Fibroblast of the aortic adventitia (primary cell): ENCODE measurements around the gene NTSR1. TPM values are rescaled to one million over a fixed set of nuclear protein-coding genes. Genes with fewer than 3 reads are reported as not detected.

Experiments
- DNase-seq: peaks from one replicate; pipeline ENCODE4 v3.0.0-alpha.2; 2010; ENCODE audit warnings: low read depth
- H3K4me3 ChIP-seq: 2 replicates; pipeline ENCODE4 v1.5.1; 2011; ENCODE audit warnings: low read depth, mild to moderate bottlenecking, control low read depth, low read length, moderate library complexity
- CTCF ChIP-seq: IDR thresholded peaks from 2 replicates; pipeline ENCODE4 v1.5.1; 2011; ENCODE audit warnings: mild to moderate bottlenecking, low read length, control low read depth, inconsistent platforms; ENCODE audit not compliant: insufficient read depth
- total RNA-seq: library from RNA; depleted of rRNA; stranded (reverse); fragments of >200 nt; gene quantifications from 2 replicates; pipeline ENCODE4 v1.2.3, GENCODE V29; 2012; ENCODE audit warnings: low replicate concordance

The NTSR1 gene
- total RNA-seq, 1 donor = 8.0 TPM

GRCh38 chr20:62701161-62702012, 7.2 kb upstream of the NTSR1 start:
- H3K4me3 ChIP-seq = no peak overlapping the region
- TF ChIP-seq CTCF = no peak
- no peak for DNase-seq

- no peak for TF ChIP-seq CTCF
- no peak overlapping the region for H3K4me3 ChIP-seq
- no peak for DNase-seq
Measured at GRCh38 chr20:62702013-62702300, 6.7 kb upstream of the NTSR1 start.

- H3K4me3 ChIP-seq = no peak overlapping the region
- DNase-seq = peak; percentile 91
- peak; percentile 62 for TF ChIP-seq CTCF
Measured at GRCh38 chr20:62702895-62703852, 5.5 kb upstream of the NTSR1 start.

- DNase-seq = no peak
- H3K4me3 ChIP-seq = no peak overlapping the region
- TF ChIP-seq CTCF = no peak
Measured at GRCh38 chr20:62703853-62704228, 4.8 kb upstream of the NTSR1 start.

GRCh38 chr20:62704341-62704948, 4.2 kb upstream of the NTSR1 start:
- peak; percentile 22 for TF ChIP-seq CTCF
- peak; percentile 94 for DNase-seq

GRCh38 chr20:62705627-62706026, 3.0 kb upstream of the NTSR1 start:
- no peak for DNase-seq
- H3K4me3 ChIP-seq = no peak overlapping the region
- TF ChIP-seq CTCF = no peak

More at GRCh38 chr20:62704341-62704948, 4.2 kb upstream of the NTSR1 start:
- H3K4me3 ChIP-seq = no peak overlapping the region
